NT2/D1 (cell line): ENCODE measurements around the gene RELN.

Source experiments
- YY1 ChIP-seq: IDR thresholded peaks from 2 replicates; pipeline ENCODE4 v1.6.1; 2011; ENCODE audit not compliant: insufficient read length, insufficient read depth
- ZNF274 ChIP-seq: IDR thresholded peaks from 2 replicates; pipeline ENCODE4 v1.6.1; 2011; ENCODE audit warnings: mild to moderate bottlenecking, low read depth, low read length

GRCh38 chr7:103574576-103574975, 414.9 kb downstream of the RELN start:
- TF ChIP-seq YY1 (no peak), ZNF274 (no peak)
